ENCODE measurements around the gene APBB3. TPM values are rescaled to one million over a fixed set of nuclear protein-coding genes. Genes with fewer than 3 reads are reported as not detected.

Gene APBB3
- total RNA-seq, 1 experiment from 2014 or later: 25.1 TPM

GRCh38 chr5:140598836-140599235, 34.4 kb upstream of the APBB3 start:
- no peaks in the 10 kb centered on the region for H3K36me3 ChIP-seq (ENCODE audit: control insufficient read depth, insufficient read depth, low read length)
- no peak for TF ChIP-seq CTCF (IDR thresholded peaks at IDR 0.05; ENCODE audit: insufficient read depth in 1 of 2, low read depth in 1 of 2, low read length in 1 of 2, severe bottlenecking in 1 of 2, unreplicated experiment in 1 of 2)
- no TSS peak for BruUV-seq (replicated peaks)
- Mint-ChIP-seq H3K27ac (ENCODE audit: unreplicated experiment) (no peak overlapping the region), H3K36me3 (ENCODE audit: insufficient read depth, unreplicated experiment) (peaks cover 4% of the 10 kb centered on the region), H3K9me3 (ENCODE audit: unreplicated experiment) (no peaks in the 10 kb centered on the region), H3K4me1 (ENCODE audit: low read depth, unreplicated experiment) (no peaks in the 10 kb centered on the region), H3K27me3 (ENCODE audit: insufficient read depth, unreplicated experiment) (no peaks in the 10 kb centered on the region), H3K4me3 (ENCODE audit: unreplicated experiment) (no peak overlapping the region)
- H3K27me3 ChIP-seq (replicated peaks; ENCODE audit: control insufficient read depth, insufficient read depth, low read length): no peaks in the 10 kb centered on the region
- intact Hi-C loops (cut with micrococcal nuclease; ENCODE audit: unreplicated experiment): no loop called here
- H3K9me3 ChIP-seq: no peaks in the 10 kb centered on the region
- no peak for DNase-seq
- ChIA-PET CTCF (no interaction called here), POLR2A (no interaction called here)
- no peaks in the 10 kb centered on the region for H3K4me1 ChIP-seq
- H3K4me3 ChIP-seq (ENCODE audit: low read depth, low read length): no peak overlapping the region

- ChIA-PET POLR2A (no interaction called here), CTCF (no interaction called here)
- H3K4me3 ChIP-seq (ENCODE audit: low read depth, low read length): no peak overlapping the region
- no peaks in the 10 kb centered on the region for H3K9me3 ChIP-seq
- no peaks in the 10 kb centered on the region for H3K4me1 ChIP-seq
- Mint-ChIP-seq H3K27me3 (ENCODE audit: insufficient read depth, unreplicated experiment) (no peaks in the 10 kb centered on the region), H3K9me3 (ENCODE audit: unreplicated experiment) (no peaks in the 10 kb centered on the region), H3K4me3 (ENCODE audit: unreplicated experiment) (no peak overlapping the region), H3K27ac (ENCODE audit: unreplicated experiment) (no peak overlapping the region), H3K36me3 (ENCODE audit: insufficient read depth, unreplicated experiment) (no peaks in the 10 kb centered on the region), H3K4me1 (ENCODE audit: low read depth, unreplicated experiment) (no peaks in the 10 kb centered on the region)
- DNase-seq: no peak
- no peaks in the 10 kb centered on the region for H3K36me3 ChIP-seq (ENCODE audit: control insufficient read depth, insufficient read depth, low read length)
- intact Hi-C loops (cut with micrococcal nuclease; ENCODE audit: unreplicated experiment): no loop called here
- BruUV-seq (replicated peaks): no TSS peak
- no peaks in the 10 kb centered on the region for H3K27me3 ChIP-seq (replicated peaks; ENCODE audit: control insufficient read depth, insufficient read depth, low read length)
- TF ChIP-seq CTCF (IDR thresholded peaks at IDR 0.05; ENCODE audit: insufficient read depth in 1 of 2, low read depth in 1 of 2, low read length in 1 of 2, severe bottlenecking in 1 of 2, unreplicated experiment in 1 of 2): no peak
Observed at GRCh38 chr5:140596321-140596741, 31.9 kb upstream of the APBB3 start.

- TF ChIP-seq CTCF (IDR thresholded peaks at IDR 0.05; ENCODE audit: insufficient read depth in 1 of 2, low read depth in 1 of 2, low read length in 1 of 2, severe bottlenecking in 1 of 2, unreplicated experiment in 1 of 2): no peak
- Histone ChIP-seq H3K4me1 (no peaks in the 10 kb centered on the region), H3K9me3 (no peaks in the 10 kb centered on the region), H3K36me3 (ENCODE audit: control insufficient read depth, insufficient read depth, low read length) (no peaks in the 10 kb centered on the region), H3K4me3 (ENCODE audit: low read depth, low read length) (no peak overlapping the region), H3K27me3 (replicated peaks; ENCODE audit: control insufficient read depth, insufficient read depth, low read length) (no peaks in the 10 kb centered on the region)
- no peak for DNase-seq
- intact Hi-C loops (cut with micrococcal nuclease; ENCODE audit: unreplicated experiment): no loop called here
- Mint-ChIP-seq H3K4me1 (ENCODE audit: low read depth, unreplicated experiment) (no peaks in the 10 kb centered on the region), H3K27me3 (ENCODE audit: insufficient read depth, unreplicated experiment) (no peaks in the 10 kb centered on the region), H3K9me3 (ENCODE audit: unreplicated experiment) (no peaks in the 10 kb centered on the region), H3K27ac (ENCODE audit: unreplicated experiment) (no peak overlapping the region), H3K36me3 (ENCODE audit: insufficient read depth, unreplicated experiment) (no peaks in the 10 kb centered on the region), H3K4me3 (ENCODE audit: unreplicated experiment) (no peak overlapping the region)
- CTCF ChIA-PET: no interaction called here
- no TSS peak for BruUV-seq (replicated peaks)
- POLR2A ChIA-PET: no interaction called here
Observed at GRCh38 chr5:140595538-140596300, 31.3 kb upstream of the APBB3 start.
